MM.1S (cell line): Measurements from ENCODE around the gene HYI.

Experiments used
- DNase-seq: peaks from one replicate; pipeline ENCODE4 v3.0.0-alpha.2; 2015
- H2AFZ ChIP-seq: fragments of 300-600 bp; sonication (generic); 2 replicates; pipeline ENCODE4 v1.6.0; 2016; ENCODE audit warnings: antibody characterized with exemption, low read length
- H3F3A ChIP-seq: fragments of 300-600 bp; sonication (generic); 2 replicates; pipeline ENCODE4 v1.6.1; 2016; ENCODE audit warnings: mild to moderate bottlenecking, antibody characterized with exemption, low read length, moderate library complexity, mixed read lengths; ENCODE audit not compliant: insufficient read depth
- H3K27ac ChIP-seq: fragments of 300-600 bp; sonication (generic); 2 replicates; pipeline ENCODE4 v1.5.1; 2016; ENCODE audit warnings: mild to moderate bottlenecking, low read length
- H3K27me3 ChIP-seq: fragments of 300-600 bp; sonication (generic); replicated peaks from 2 replicates; pipeline ENCODE4 v1.6.0; 2016; ENCODE audit warnings: low read length; ENCODE audit not compliant: insufficient read depth
- H3K36me3 ChIP-seq: fragments of 300-600 bp; sonication (generic); replicated peaks from 2 replicates; pipeline ENCODE4 v1.6.1; 2016; ENCODE audit warnings: mild to moderate bottlenecking, low read length, mixed read lengths; ENCODE audit not compliant: insufficient read depth
- H3K4me1 ChIP-seq: fragments of 300-600 bp; sonication (generic); 2 replicates; pipeline ENCODE4 v1.6.1; 2016; ENCODE audit warnings: low read length, mixed read lengths
- H3K4me2 ChIP-seq: fragments of 300-600 bp; sonication (generic); 2 replicates; pipeline ENCODE4 v1.6.0; 2016; ENCODE audit warnings: low read depth, low read length
- H3K4me3 ChIP-seq: fragments of 300-600 bp; sonication (generic); 2 replicates; pipeline ENCODE4 v1.5.1; 2016; ENCODE audit warnings: low read length, mixed read lengths
- H3K79me2 ChIP-seq: fragments of 300-600 bp; sonication (generic); 2 replicates; pipeline ENCODE4 v1.6.1; 2016; ENCODE audit warnings: mixed run types, low read length, mixed read lengths
- H3K9ac ChIP-seq: fragments of 300-600 bp; sonication (generic); 2 replicates; pipeline ENCODE4 v1.6.1; 2016; ENCODE audit warnings: low read length, mixed read lengths
- H3K9me2 ChIP-seq: fragments of 300-600 bp; sonication (generic); replicated peaks from 2 replicates; pipeline ENCODE4 v1.6.1; 2016; ENCODE audit warnings: mild to moderate bottlenecking, low read length, mixed read lengths; ENCODE audit not compliant: insufficient read depth
- H3K9me3 ChIP-seq: fragments of 300-600 bp; sonication (generic); replicated peaks from 2 replicates; pipeline ENCODE4 v1.6.1; 2016; ENCODE audit warnings: mild to moderate bottlenecking, low read length, mixed read lengths; ENCODE audit not compliant: insufficient read depth
- H4K20me1 ChIP-seq: fragments of 300-600 bp; sonication (generic); 2 replicates; pipeline ENCODE4 v1.6.1; 2016; ENCODE audit warnings: mild to moderate bottlenecking, low read length, moderate library complexity, mixed read lengths; ENCODE audit not compliant: insufficient read depth
- CTCF ChIP-seq: fragments of 300-600 bp; sonication (generic); IDR thresholded peaks from 2 replicates; pipeline ENCODE4 v1.5.1; 2016; ENCODE audit warnings: antibody characterized with exemption, low read length, mixed read lengths
- EZH2 ChIP-seq: fragments of 300-600 bp; sonication (generic); optimal IDR thresholded peaks from 2 replicates; pipeline ENCODE3; 2017; ENCODE audit warnings: low read depth, mild to moderate bottlenecking, antibody characterized with exemption, low read length, mixed read lengths
- EZH2phosphoT487 ChIP-seq: fragments of 300-600 bp; sonication (generic); IDR thresholded peaks from 2 replicates; pipeline ENCODE4 v1.6.1; 2018; ENCODE audit warnings: antibody characterized with exemption, low read length

The HYI gene

GRCh38 chr1:43431676-43432075 is 22.1 kb downstream of the HYI start:
- Histone ChIP-seq H3K9ac (no peak overlapping the region), H3K36me3 (no peaks in the 10 kb centered on the region; the same call in 1 of the 2 replicates), H3F3A (no peaks in the 10 kb centered on the region), H3K27ac (no peak overlapping the region), H3K9me2 (no peaks in the 10 kb centered on the region), H3K9me3 (no peaks in the 10 kb centered on the region), H4K20me1 (no peaks in the 10 kb centered on the region), H2AFZ (no peak overlapping the region), H3K79me2 (no peaks in the 10 kb centered on the region), H3K4me2 (no peak overlapping the region), H3K4me1 (no peaks in the 10 kb centered on the region), H3K27me3 (no peaks in the 10 kb centered on the region), H3K4me3 (no peak overlapping the region)
- no peak for TF ChIP-seq CTCF
- no peak for TF ChIP-seq EZH2
- no peak for TF ChIP-seq EZH2phosphoT487
- no peak for DNase-seq

GRCh38 chr1:43430831-43431230 is 22.9 kb downstream of the HYI start:
- Histone ChIP-seq H3K9me3 (no peaks in the 10 kb centered on the region), H3K4me2 (no peak overlapping the region), H3K79me2 (no peaks in the 10 kb centered on the region), H3F3A (no peaks in the 10 kb centered on the region), H3K4me1 (no peaks in the 10 kb centered on the region), H3K36me3 (no peaks in the 10 kb centered on the region; the same call in 1 of the 2 replicates), H3K27me3 (no peaks in the 10 kb centered on the region), H4K20me1 (no peaks in the 10 kb centered on the region), H3K9me2 (no peaks in the 10 kb centered on the region), H3K9ac (no peak overlapping the region), H2AFZ (no peak overlapping the region), H3K4me3 (no peak overlapping the region), H3K27ac (no peak overlapping the region)
- no peak for DNase-seq
- no peak for TF ChIP-seq EZH2phosphoT487
- no peak for TF ChIP-seq EZH2
- TF ChIP-seq CTCF: no peak

GRCh38 chr1:43427941-43428340 is 25.8 kb downstream of the HYI start:
- H3K79me2 ChIP-seq: no peaks in the 10 kb centered on the region
- H3K27ac ChIP-seq: no peak overlapping the region
- H3K9me2 ChIP-seq: no peaks in the 10 kb centered on the region
- H3K4me1 ChIP-seq: no peaks in the 10 kb centered on the region
- H3K4me2 ChIP-seq: no peak overlapping the region
- no peaks in the 10 kb centered on the region; the same call in 1 of the 2 replicates for H3K36me3 ChIP-seq
- TF ChIP-seq EZH2 (no peak), CTCF (no peak), EZH2phosphoT487 (no peak)
- no peaks in the 10 kb centered on the region for H3F3A ChIP-seq
- no peak overlapping the region for H3K9ac ChIP-seq
- no peaks in the 10 kb centered on the region for H3K9me3 ChIP-seq
- H2AFZ ChIP-seq: no peak overlapping the region
- H3K4me3 ChIP-seq: no peak overlapping the region
- H4K20me1 ChIP-seq: no peaks in the 10 kb centered on the region
- no peak for DNase-seq
- no peaks in the 10 kb centered on the region for H3K27me3 ChIP-seq
